Measurements from ENCODE around the gene MAP3K5.

The MAP3K5 gene

DNA sequence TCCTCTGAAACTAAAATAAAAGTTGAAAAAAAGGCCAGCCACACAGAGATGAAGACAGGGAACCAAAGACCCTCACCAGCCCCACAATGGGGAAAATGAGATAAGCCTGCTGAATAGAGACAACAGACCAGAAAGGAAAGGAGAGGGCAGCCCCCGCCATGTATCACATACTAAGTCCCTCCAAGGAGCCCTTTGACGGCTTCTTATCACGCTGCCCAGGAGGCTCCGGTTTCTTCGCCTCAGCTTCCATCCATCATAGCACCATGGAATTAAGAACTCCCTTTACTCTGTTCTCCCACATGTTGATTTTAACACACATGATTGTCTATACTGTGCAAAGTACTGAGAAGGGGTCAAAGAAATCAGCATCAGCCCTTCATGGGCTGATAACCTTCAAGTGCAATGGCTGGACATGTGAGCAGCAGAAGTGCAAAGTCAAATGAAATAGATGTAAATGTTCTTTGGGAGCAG lies 54.9 kb downstream of the MAP3K5 start:
- TF ChIP-seq PPARA (CRISPR knock-in tag; IDR thresholded peaks at IDR 0.05; ENCODE audit: borderline replicate concordance) (no peak), TCF4 (CRISPR knock-in tag; IDR thresholded peaks at IDR 0.05; ENCODE audit: borderline replicate concordance) (no peak), ZNF565 (CRISPR knock-in tag; conservative IDR thresholded peaks at IDR 0.05; ENCODE audit: low read depth) (no peak), RARB (CRISPR knock-in tag; IDR thresholded peaks at IDR 0.05) (no peak), ARNTL (CRISPR knock-in tag; IDR thresholded peaks at IDR 0.05; ENCODE audit: borderline replicate concordance, low read depth) (no peak), ZNF8 (CRISPR knock-in tag; IDR thresholded peaks at IDR 0.05) (no peak), BACH2 (CRISPR knock-in tag; IDR thresholded peaks at IDR 0.05; ENCODE audit: borderline replicate concordance) (no peak), SNAI2 (CRISPR knock-in tag; IDR thresholded peaks at IDR 0.05) (no peak), TOX (CRISPR knock-in tag; IDR thresholded peaks at IDR 0.05; ENCODE audit: borderline replicate concordance) (no peak), ZFP3 (CRISPR knock-in tag; IDR thresholded peaks at IDR 0.05) (no peak), ZFP30 (CRISPR knock-in tag; IDR thresholded peaks at IDR 0.05) (no peak), OSR1 (CRISPR knock-in tag; IDR thresholded peaks at IDR 0.05) (no peak)
- TF ChIP-seq, protein P1, sequence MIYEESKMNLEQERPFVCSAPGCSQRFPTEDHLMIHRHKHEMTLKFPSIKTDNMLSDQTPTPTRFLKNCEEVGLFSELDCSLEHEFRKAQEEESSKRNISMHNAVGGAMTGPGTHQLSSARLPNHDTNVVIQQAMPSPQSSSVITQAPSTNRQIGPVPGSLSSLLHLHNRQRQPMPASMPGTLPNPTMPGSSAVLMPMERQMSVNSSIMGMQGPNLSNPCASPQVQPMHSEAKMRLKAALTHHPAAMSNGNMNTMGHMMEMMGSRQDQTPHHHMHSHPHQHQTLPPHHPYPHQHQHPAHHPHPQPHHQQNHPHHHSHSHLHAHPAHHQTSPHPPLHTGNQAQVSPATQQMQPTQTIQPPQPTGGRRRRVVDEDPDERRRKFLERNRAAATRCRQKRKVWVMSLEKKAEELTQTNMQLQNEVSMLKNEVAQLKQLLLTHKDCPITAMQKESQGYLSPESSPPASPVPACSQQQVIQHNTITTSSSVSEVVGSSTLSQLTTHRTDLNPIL (CRISPR knock-in tag; IDR thresholded peaks at IDR 0.05; ENCODE audit: low read depth) = no peak
- TF ChIP-seq, protein P2, sequence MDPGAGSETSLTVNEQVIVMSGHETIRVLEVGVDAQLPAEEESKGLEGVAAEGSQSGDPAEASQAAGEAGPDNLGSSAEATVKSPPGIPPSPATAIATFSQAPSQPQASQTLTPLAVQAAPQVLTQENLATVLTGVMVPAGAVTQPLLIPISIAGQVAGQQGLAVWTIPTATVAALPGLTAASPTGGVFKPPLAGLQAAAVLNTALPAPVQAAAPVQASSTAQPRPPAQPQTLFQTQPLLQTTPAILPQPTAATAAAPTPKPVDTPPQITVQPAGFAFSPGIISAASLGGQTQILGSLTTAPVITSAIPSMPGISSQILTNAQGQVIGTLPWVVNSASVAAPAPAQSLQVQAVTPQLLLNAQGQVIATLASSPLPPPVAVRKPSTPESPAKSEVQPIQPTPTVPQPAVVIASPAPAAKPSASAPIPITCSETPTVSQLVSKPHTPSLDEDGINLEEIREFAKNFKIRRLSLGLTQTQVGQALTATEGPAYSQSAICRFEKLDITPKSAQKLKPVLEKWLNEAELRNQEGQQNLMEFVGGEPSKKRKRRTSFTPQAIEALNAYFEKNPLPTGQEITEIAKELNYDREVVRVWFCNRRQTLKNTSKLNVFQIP (CRISPR knock-in tag; IDR thresholded peaks at IDR 0.05; ENCODE audit: borderline replicate concordance, low read depth) = no peak
- TF ChIP-seq, protein P3, sequence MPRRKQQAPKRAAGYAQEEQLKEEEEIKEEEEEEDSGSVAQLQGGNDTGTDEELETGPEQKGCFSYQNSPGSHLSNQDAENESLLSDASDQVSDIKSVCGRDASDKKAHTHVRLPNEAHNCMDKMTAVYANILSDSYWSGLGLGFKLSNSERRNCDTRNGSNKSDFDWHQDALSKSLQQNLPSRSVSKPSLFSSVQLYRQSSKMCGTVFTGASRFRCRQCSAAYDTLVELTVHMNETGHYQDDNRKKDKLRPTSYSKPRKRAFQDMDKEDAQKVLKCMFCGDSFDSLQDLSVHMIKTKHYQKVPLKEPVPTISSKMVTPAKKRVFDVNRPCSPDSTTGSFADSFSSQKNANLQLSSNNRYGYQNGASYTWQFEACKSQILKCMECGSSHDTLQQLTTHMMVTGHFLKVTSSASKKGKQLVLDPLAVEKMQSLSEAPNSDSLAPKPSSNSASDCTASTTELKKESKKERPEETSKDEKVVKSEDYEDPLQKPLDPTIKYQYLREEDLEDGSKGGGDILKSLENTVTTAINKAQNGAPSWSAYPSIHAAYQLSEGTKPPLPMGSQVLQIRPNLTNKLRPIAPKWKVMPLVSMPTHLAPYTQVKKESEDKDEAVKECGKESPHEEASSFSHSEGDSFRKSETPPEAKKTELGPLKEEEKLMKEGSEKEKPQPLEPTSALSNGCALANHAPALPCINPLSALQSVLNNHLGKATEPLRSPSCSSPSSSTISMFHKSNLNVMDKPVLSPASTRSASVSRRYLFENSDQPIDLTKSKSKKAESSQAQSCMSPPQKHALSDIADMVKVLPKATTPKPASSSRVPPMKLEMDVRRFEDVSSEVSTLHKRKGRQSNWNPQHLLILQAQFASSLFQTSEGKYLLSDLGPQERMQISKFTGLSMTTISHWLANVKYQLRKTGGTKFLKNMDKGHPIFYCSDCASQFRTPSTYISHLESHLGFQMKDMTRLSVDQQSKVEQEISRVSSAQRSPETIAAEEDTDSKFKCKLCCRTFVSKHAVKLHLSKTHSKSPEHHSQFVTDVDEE (CRISPR knock-in tag; IDR thresholded peaks at IDR 0.05) = no peak

DNA sequence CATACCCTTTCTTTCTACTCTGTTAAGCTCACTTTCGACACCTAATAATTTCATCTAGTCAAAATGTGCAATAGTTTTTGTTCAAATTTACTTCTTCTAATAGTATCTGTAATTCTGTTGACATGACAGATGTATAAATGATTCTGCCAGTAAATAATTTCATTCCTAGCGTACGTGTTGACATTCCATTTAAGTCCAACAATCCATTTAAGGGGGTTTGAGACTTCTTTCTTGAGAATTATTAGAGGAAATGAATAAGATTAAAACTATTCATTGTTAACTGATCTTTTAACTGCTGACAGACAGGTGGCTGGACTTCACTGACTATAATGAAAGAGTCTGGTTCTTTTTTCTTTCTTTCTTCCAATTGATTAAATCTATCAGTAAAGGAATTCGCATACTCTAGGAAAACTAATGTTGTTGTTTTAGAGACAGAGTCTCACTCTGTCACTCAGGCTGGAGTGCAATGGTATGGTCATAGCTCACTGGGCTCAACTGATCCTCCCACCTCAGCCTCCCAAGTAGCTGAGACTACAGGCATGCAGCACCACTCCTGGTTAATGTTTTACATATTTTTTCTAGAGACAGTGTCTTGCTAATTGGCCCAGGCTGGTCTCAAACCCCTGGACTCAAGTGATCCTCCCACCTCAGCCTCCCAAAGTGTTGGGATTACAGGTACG lies 55.9 kb downstream of the MAP3K5 start:
- TF ChIP-seq ISL1 (CRISPR knock-in tag; IDR thresholded peaks at IDR 0.05) = no peak
- TF ChIP-seq, protein P4, sequence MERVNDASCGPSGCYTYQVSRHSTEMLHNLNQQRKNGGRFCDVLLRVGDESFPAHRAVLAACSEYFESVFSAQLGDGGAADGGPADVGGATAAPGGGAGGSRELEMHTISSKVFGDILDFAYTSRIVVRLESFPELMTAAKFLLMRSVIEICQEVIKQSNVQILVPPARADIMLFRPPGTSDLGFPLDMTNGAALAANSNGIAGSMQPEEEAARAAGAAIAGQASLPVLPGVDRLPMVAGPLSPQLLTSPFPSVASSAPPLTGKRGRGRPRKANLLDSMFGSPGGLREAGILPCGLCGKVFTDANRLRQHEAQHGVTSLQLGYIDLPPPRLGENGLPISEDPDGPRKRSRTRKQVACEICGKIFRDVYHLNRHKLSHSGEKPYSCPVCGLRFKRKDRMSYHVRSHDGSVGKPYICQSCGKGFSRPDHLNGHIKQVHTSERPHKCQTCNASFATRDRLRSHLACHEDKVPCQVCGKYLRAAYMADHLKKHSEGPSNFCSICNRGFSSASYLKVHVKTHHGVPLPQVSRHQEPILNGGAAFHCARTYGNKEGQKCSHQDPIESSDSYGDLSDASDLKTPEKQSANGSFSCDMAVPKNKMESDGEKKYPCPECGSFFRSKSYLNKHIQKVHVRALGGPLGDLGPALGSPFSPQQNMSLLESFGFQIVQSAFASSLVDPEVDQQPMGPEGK (CRISPR knock-in tag; IDR thresholded peaks at IDR 0.05; ENCODE audit: borderline replicate concordance) = no peak
- TF ChIP-seq, protein P1 (CRISPR knock-in tag; IDR thresholded peaks at IDR 0.05; ENCODE audit: low read depth) = no peak
- no peak for TF ChIP-seq TCF4 (CRISPR knock-in tag; IDR thresholded peaks at IDR 0.05; ENCODE audit: borderline replicate concordance)
- TF ChIP-seq BACH2 (CRISPR knock-in tag; IDR thresholded peaks at IDR 0.05; ENCODE audit: borderline replicate concordance) = no peak
- TF ChIP-seq ESRRG (CRISPR knock-in tag; IDR thresholded peaks at IDR 0.05) = no peak
- TF ChIP-seq, protein P2 (CRISPR knock-in tag; IDR thresholded peaks at IDR 0.05; ENCODE audit: borderline replicate concordance, low read depth) = no peak
- TF ChIP-seq GLIS3 (CRISPR knock-in tag; IDR thresholded peaks at IDR 0.05) = no peak
- TF ChIP-seq PPARA (CRISPR knock-in tag; IDR thresholded peaks at IDR 0.05; ENCODE audit: borderline replicate concordance) = no peak
- TF ChIP-seq ZFP3 (CRISPR knock-in tag; IDR thresholded peaks at IDR 0.05) = no peak
- no peak for TF ChIP-seq ZFP30 (CRISPR knock-in tag; IDR thresholded peaks at IDR 0.05)
- no peak for TF ChIP-seq CSDC2 (CRISPR knock-in tag; IDR thresholded peaks at IDR 0.05)
- ATAC-seq = no peak

More for the DNA sequence above, 54.9 kb downstream of the MAP3K5 start:
- ATAC-seq = no peak
